GM23338 (cell line): ENCODE data around the gene CDHR5.

Experiments
- CREB1 ChIP-seq: fragments of 250-450 bp; sonication (Bioruptor Pico); IDR thresholded peaks from 2 replicates; pipeline ENCODE4 v1.5.0; 2020; ENCODE audit warnings: low read depth, mild to moderate bottlenecking, moderate library complexity
- CTCF ChIP-seq, 2 experiments: fragments of 200-600 bp in 1 of 2; sonication (generic) in 1 of 2; conservative IDR thresholded peaks; 2 replicates each; pipeline versions ENCODE4 v1.5.1 to v1.6.1; 2016 to 2017; ENCODE audit warnings: antibody characterized with exemption in 2 of 2, low read depth in 2 of 2, mild to moderate bottlenecking in 2 of 2, moderate library complexity in 1 of 2
- ETS1 ChIP-seq: IDR thresholded peaks from 2 replicates; pipeline ENCODE4 v1.6.1; 2016; ENCODE audit warnings: antibody characterized with exemption
- EZH2 ChIP-seq: fragments of 200-600 bp; sonication (generic); IDR thresholded peaks from one replicate; pipeline ENCODE4 v1.8.0; 2017; ENCODE audit warnings: antibody characterized with exemption, mild to moderate bottlenecking, low read depth; ENCODE audit not compliant: unreplicated experiment
- EZH2phosphoT487 ChIP-seq: fragments of 200-600 bp; sonication (generic); IDR thresholded peaks from one replicate; pipeline ENCODE4 v1.8.1; 2018; ENCODE audit warnings: antibody characterized with exemption; ENCODE audit not compliant: unreplicated experiment
- JUNB ChIP-seq: IDR thresholded peaks from one replicate; pipeline ENCODE4 v1.6.1; 2016; ENCODE audit warnings: antibody characterized with exemption; ENCODE audit not compliant: unreplicated experiment
- NANOG ChIP-seq: IDR thresholded peaks from 2 replicates; pipeline ENCODE4 v1.6.1; 2016; ENCODE audit warnings: antibody characterized with exemption, borderline replicate concordance
- POLR2AphosphoS5 ChIP-seq: IDR thresholded peaks from 2 replicates; pipeline ENCODE4 v1.6.1; 2016; ENCODE audit warnings: antibody characterized with exemption, low read depth
- REST ChIP-seq: IDR thresholded peaks from one replicate; pipeline ENCODE4 v1.6.1; 2018; ENCODE audit warnings: antibody characterized with exemption; ENCODE audit not compliant: unreplicated experiment
- ZNF114 ChIP-seq: fragments of 250-450 bp; sonication (Bioruptor Pico); IDR thresholded peaks from 2 replicates; pipeline ENCODE4 v1.5.0; 2020; ENCODE audit warnings: mild to moderate bottlenecking, moderate library complexity

GRCh38 chr11:637333-637592, 12.5 kb upstream of the CDHR5 start:
- TF ChIP-seq CTCF (conservative IDR thresholded peaks at IDR 0.05; ENCODE audit: low read depth in 2 of 2) (no peak), POLR2AphosphoS5 (no peak), EZH2phosphoT487 (no peak), JUNB (no peak), EZH2 (no peak), REST (no peak), CREB1 (CRISPR knock-in tag) (no peak), ZNF114 (CRISPR knock-in tag) (no peak), ETS1 (no peak), NANOG (no peak)
